HepG2 (cell line): ENCODE results near the gene PIK3C2B.

Experiments used
- NR3C1 ChIP-seq: sonication (generic); formaldehyde crosslinking; IDR thresholded peaks from 2 replicates; pipeline ENCODE4 v1.4.0; 2020; ENCODE audit warnings: missing genetic modification reagents
- TARDBP ChIP-seq: sonication (generic); formaldehyde crosslinking; IDR thresholded peaks from 2 replicates; pipeline ENCODE4 v1.8.0; 2022; ENCODE audit warnings: mild to moderate bottlenecking, missing genetic modification reagents
- TF ChIP-seq, protein P1 (sequence below): sonication (generic); formaldehyde crosslinking; conservative IDR thresholded peaks from 2 replicates; pipeline ENCODE4 v1.4.0; 2020; ENCODE audit warnings: mild to moderate bottlenecking, missing genetic modification reagents, moderate library complexity

DNA sequence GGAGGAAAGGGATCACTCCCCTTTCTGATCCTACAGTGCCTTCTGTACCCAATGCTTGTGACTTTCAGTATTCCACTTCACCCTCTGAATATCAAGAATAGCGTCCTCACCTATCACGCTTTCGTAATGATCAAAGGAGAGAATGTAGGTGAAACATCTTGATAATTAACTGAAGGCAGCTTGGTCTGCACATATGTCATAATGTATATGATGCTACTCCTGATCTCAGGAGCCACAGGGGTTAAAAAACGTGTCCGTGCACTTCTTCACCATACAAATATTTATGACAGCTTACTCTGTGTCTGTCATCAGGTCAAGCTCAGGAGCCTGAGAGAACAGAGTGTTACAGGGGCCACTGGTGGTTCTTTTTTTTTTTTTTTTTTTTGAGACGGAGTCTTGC, 1.2 kb upstream of the PIK3C2B start:
- TF ChIP-seq, protein P1, sequence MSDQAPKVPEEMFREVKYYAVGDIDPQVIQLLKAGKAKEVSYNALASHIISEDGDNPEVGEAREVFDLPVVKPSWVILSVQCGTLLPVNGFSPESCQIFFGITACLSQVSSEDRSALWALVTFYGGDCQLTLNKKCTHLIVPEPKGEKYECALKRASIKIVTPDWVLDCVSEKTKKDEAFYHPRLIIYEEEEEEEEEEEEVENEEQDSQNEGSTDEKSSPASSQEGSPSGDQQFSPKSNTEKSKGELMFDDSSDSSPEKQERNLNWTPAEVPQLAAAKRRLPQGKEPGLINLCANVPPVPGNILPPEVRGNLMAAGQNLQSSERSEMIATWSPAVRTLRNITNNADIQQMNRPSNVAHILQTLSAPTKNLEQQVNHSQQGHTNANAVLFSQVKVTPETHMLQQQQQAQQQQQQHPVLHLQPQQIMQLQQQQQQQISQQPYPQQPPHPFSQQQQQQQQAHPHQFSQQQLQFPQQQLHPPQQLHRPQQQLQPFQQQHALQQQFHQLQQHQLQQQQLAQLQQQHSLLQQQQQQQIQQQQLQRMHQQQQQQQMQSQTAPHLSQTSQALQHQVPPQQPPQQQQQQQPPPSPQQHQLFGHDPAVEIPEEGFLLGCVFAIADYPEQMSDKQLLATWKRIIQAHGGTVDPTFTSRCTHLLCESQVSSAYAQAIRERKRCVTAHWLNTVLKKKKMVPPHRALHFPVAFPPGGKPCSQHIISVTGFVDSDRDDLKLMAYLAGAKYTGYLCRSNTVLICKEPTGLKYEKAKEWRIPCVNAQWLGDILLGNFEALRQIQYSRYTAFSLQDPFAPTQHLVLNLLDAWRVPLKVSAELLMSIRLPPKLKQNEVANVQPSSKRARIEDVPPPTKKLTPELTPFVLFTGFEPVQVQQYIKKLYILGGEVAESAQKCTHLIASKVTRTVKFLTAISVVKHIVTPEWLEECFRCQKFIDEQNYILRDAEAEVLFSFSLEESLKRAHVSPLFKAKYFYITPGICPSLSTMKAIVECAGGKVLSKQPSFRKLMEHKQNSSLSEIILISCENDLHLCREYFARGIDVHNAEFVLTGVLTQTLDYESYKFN (CRISPR knock-in tag): no peak
- no peak for TF ChIP-seq NR3C1 (CRISPR knock-in tag)
- no peak for TF ChIP-seq TARDBP
